Ovary (tissue), 9 donors: ENCODE results near the gene LGALSL. TPM values are rescaled to one million over a fixed set of nuclear protein-coding genes. Genes with fewer than 3 reads are reported as not detected.

Experiments
- DNase-seq, 5 donors: peaks; one replicate each; pipeline ENCODE4 v3.0.0-alpha.2; 2019 to 2020
- H3K27ac ChIP-seq, 2 donors: fragments of 200-600 bp; one replicate each; pipeline versions ENCODE4 v1.5.1 to v1.8.0; 2019 to 2022
- H3K27me3 ChIP-seq: fragments of 200-600 bp; one replicate; pipeline ENCODE4 v1.8.0; 2022
- H3K36me3 ChIP-seq: fragments of 200-600 bp; sonication (generic); one replicate; pipeline ENCODE4 v1.5.1; 2019
- H3K4me1 ChIP-seq: one replicate; pipeline ENCODE4 v1.8.1; 2013; ENCODE audit warnings: mild to moderate bottlenecking, moderate library complexity; ENCODE audit not compliant: insufficient read depth
- H3K4me3 ChIP-seq: fragments of 200-600 bp; sonication (generic); one replicate; pipeline ENCODE4 v1.5.1; 2017
- H3K9me3 ChIP-seq, 2 donors: fragments of 200-600 bp in 1 of 2; sonication (generic) in 1 of 2; one replicate each; pipeline versions ENCODE4 v1.5.1 to v1.8.1; 2013 to 2019; ENCODE audit warnings: mild to moderate bottlenecking in 1 of 2, moderate library complexity in 1 of 2
- CTCF ChIP-seq, 3 donors: fragments of 450-650 bp in 2 of 3; fragments of 200-600 bp in 1 of 3; IDR thresholded peaks; one replicate each; pipeline versions ENCODE4 v1.5.1 to v1.8.0; 2016 to 2022; ENCODE audit warnings: antibody characterized with exemption in 3 of 3, mild to moderate bottlenecking in 1 of 3
- EP300 ChIP-seq: sonication (generic); formaldehyde crosslinking; IDR thresholded peaks from one replicate; pipeline ENCODE4 v1.6.1; 2017; ENCODE audit warnings: antibody characterized with exemption
- POLR2A ChIP-seq: fragments of 450-650 bp; IDR thresholded peaks from one replicate; pipeline ENCODE4 v1.6.1; 2017; ENCODE audit warnings: antibody characterized with exemption, mild to moderate bottlenecking, moderate library complexity
- WGBS, 3 donors: extraction: QIAGEN DNeasy Blood & Tissue Kit in 1 of 3; methylation state at CpG; one replicate each; pipeline versions ENCODE4 v1.1.5 to v1.1.7; 2013 to 2017; 5-methylcytosine and 5-hydroxymethylcytosine counted together
- intact Hi-C, 4 donors: fragments of 100-400 bp; cut with DNase I; formaldehyde crosslinking; loops; one replicate each; pipeline versions ENCODE4 v1.11.0 to v1.15.1; 2022 to 2023
- polyA plus RNA-seq, 2 donors: library from polyadenylated mRNA; stranded (reverse); fragments of 200-250 nt in 1 of 2; fragments of 350-450 nt in 1 of 2; fragmentation: Illumina TruSeq in 1 of 2; extraction: RNeasy Lipid Tissue Mini Kit (QIAGEN cat#74804) in 1 of 2; gene quantifications; one replicate each; pipeline ENCODE4 v1.2.3, GENCODE V29; 2013 to 2014
- total RNA-seq, 7 donors: library from RNA; depleted of rRNA in 2 of 7; stranded (reverse); fragments of >200 nt in 2 of 7; fragmentation: NEBNext Ultra II Directional in 3 of 7; extraction: Animal tissue kit (Norgen Biotek cat#: 25700) in 3 of 7; gene quantifications; one replicate each; pipeline versions ENCODE4 v1.1.0 to v1.2.4, GENCODE V29; 2016 to 2023
- donor health status: DM: no; HTN: no; CAD: no; lungs with moderate emphysema.
- donor health status: DM: no; HTN: no; CAD: no.
- donor health status: Bipolar disorder and iron deficiency.
- donor health status: DM: yes; HTN: yes; CAD: no.
- donor health status: DM: no; HTN: no; CAD: no.
- donor health status: DM: yes; HTN: yes; CAD: no.

Gene LGALSL
- total and polyA plus RNA-seq, 9 donors: 6.8 to 22.0 (median 15.5) TPM

- H3K36me3 ChIP-seq: no peaks in the 10 kb centered on the region
- H3K4me3 ChIP-seq: no peak overlapping the region
- 77 to 83% (median 78%) methylated on average over 2 of the region's 2 CpGs for whole genome bisulfite sequencing, 3 donors
- H3K27me3 ChIP-seq: no peaks in the 10 kb centered on the region
- no peaks in the 10 kb centered on the region for H3K9me3 ChIP-seq
- no peaks in the 10 kb centered on the region for H3K4me1 ChIP-seq
- no peak overlapping the region for H3K27ac ChIP-seq
- intact Hi-C loops: no loop called here
- DNase-seq: no peak
- TF ChIP-seq CTCF (IDR thresholded peaks at IDR 0.05) (no peak), EP300 (no peak), POLR2A (no peak)
These were observed 52.7 kb downstream of the LGALSL start for GRCh38 chr2:64506686-64507085.

Other genes starting within 250 kb of the LGALSL start
- 10 to 100 TPM; 24.1 to 33.8 (median 27.6) TPM for gene AFTPH, start 70.2 kb downstream of the LGALSL start, total RNA-seq
- gene AFTPH, start 70.2 kb downstream of the LGALSL start, polyA plus RNA-seq: 10 to 100 TPM; 18.5 to 28.8 TPM
- gene SERTAD2, start 199.8 kb downstream of the LGALSL start, total RNA-seq: 10 to 100 TPM; 11.0 to 26.8 (median 21.8) TPM
- 10 to 100 TPM in 1 of 2 donors, 1 to 10 TPM in 1; 9.9 to 20.8 TPM for gene SERTAD2, start 199.8 kb downstream of the LGALSL start, polyA plus RNA-seq